ENCODE results near the gene CCDC157.

The CCDC157 gene

DNA sequence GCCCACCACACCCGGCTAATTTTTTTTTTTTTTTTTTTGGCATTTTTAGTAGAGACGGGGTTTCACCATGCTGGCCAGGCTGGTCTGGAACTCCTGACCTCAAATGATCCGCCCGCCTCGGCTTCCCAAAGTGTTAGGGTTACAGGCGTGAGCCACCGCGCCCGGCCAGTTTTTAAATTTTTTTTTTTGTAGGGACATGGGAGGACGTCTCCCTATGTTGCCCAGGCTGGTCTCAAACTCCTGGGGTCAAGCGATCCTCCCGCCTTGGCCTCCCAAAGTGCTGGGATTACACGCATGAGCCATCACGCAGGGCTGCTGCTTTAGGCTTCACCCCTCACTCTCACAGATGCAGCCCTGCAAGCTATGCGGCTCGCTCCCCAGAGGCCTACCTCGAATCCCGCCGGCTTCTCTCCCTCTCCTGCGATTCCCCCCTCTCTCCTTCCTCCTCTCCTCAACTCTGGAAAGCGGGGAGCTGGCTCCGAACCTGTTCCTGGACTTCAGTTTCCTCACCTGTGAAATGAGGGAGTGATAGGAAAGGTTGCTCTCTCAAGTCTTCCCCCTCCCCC lies 926 bp downstream of the CCDC157 start:
- DNase-seq (ENCODE audit: low spot score), result no peak

DNA sequence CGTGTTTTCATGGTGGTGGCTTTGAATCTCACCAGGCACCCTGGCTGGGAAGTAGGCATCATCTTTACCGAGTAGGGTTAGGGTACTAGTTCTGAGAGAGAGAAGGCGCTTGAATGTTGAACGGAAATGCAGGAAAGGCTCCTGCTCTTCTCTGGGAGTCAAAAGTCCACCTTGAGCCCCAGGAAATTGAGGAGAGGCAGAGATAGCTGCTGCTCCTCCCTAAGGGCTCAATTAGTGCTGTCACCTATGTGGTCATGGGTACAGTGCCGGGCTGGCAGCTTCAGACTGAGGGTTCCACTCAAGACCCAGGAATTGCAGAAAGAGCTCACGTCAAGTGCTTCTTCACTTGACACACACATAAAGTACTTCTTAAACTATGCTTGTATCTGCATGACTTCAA lies 1.7 kb downstream of the CCDC157 start:
- no peak for DNase-seq (ENCODE audit: low spot score)

DNA sequence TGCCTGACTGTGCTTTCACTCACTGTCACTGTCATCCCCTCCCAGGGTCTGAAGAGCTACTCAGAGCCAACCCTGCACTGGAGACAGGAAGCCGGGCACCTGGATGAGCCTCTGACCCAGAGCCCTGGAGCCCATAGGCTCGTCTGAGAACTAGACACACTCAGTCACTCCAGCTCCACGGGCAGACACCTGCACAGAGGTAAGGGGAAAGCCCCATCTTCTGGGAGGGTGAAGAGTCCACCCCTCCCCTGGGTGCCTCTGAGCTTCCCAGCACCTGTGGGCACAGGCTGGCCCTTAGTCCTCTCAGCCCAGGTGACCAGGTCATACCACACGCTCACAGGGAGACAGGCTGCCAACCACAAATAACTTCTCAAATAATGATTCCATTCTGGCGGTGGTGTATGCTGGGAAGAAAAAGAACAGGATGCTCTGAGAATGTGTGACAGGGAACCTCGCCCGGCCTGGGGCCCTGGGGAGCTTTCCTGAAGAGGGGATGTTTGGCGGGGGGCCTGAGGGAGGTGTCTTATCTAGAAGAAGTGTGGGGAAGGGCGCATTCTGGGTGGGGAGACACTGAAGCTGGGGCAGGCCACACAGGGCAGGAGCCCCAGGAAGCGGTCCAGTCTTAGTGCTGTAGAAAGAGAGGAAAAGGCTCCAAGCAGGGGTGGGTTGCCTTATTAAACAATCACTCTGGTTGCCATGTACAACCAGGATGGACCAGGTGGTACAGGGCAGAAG lies 5.3 kb downstream of the CCDC157 start:
- no peak for DNase-seq (ENCODE audit: low spot score)

DNA sequence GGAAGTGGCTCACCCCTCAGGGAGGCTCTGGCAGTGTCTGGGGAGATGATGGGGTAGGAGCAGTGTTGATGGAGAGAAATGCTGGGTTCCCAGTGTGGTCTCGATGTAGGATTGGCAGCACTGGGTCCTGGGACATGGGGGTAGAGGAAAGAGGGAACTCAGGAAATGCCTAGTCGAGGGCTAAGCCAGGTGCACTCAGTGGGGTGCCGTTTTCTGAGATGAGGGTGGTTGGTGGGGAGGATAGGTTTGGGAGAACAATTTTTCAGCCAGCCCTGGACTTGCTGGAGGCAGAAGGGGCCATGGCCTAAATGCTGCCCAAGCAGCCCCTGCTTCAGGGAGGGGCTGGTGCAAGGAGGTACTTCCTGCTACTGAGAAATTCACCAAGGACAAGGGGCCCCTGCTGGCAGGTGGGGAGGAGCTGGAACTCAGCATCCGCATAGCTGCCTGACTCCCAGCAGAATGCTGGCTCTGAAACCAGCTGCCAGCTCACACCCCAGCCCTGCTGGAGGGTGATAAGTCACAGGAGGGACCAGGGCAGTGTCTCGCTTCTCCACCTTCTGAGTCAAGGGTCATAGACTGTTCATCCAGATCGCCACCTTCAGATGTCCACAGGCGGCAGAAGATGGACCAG lies 6.0 kb downstream of the CCDC157 start:
- DNase-seq (ENCODE audit: low spot score), result peak; percentile 79

- DNase-seq (ENCODE audit: low spot score), result no peak
Observed at GRCh38 chr22:30365891-30366290, 9.1 kb downstream of the CCDC157 start.

- no peak for DNase-seq (ENCODE audit: low spot score)
Observed at GRCh38 chr22:30368420-30368819, 11.6 kb downstream of the CCDC157 start.

- DNase-seq (ENCODE audit: low spot score), result no peak
Observed at GRCh38 chr22:30370641-30371230, 13.9 kb downstream of the CCDC157 start.

DNA sequence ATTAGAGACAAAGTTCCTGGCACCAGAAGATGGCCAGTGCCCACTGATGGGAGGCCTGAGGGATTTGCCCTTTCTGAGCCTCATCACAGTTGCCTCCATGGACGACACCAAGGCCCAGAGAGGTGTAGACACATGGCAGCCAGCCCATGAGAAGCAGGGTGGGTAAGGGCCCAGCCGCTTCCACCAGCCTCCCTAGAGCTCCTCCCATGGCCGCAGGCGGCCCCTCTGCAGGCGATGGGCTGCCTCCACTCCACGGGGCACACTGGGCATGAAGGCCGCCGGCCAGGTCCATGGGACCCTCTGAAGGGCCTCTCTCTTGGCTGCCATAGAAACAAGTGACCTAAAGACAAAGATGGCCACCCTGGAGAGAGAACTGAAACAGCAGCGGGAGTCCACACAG lies 14.5 kb downstream of the CCDC157 start:
- no peak for DNase-seq (ENCODE audit: low spot score)

GRCh38 chr22:30371981-30372380 lies 15.2 kb downstream of the CCDC157 start:
- no peak for DNase-seq (ENCODE audit: low spot score)

DNA sequence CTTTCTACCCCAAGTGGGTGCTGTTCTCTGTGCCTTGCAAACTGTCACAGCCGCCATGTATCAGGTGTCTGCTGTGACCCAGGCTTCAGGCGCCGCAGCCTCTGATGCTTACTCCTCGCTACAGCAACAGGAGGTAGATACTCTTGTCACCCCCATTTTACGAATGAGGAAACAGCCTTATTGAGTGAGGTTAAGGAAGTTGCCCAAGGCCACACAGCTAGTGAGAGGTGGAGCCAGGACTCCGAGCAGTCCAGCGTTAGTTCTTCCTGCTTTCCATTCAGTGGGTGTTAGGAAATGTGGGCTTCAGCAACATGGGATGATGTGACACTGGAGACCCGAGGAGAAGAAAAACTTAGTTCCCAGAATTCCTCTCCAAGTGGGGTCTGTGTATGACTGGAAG lies 16.1 kb downstream of the CCDC157 start:
- DNase-seq (ENCODE audit: low spot score), result no peak

DNA sequence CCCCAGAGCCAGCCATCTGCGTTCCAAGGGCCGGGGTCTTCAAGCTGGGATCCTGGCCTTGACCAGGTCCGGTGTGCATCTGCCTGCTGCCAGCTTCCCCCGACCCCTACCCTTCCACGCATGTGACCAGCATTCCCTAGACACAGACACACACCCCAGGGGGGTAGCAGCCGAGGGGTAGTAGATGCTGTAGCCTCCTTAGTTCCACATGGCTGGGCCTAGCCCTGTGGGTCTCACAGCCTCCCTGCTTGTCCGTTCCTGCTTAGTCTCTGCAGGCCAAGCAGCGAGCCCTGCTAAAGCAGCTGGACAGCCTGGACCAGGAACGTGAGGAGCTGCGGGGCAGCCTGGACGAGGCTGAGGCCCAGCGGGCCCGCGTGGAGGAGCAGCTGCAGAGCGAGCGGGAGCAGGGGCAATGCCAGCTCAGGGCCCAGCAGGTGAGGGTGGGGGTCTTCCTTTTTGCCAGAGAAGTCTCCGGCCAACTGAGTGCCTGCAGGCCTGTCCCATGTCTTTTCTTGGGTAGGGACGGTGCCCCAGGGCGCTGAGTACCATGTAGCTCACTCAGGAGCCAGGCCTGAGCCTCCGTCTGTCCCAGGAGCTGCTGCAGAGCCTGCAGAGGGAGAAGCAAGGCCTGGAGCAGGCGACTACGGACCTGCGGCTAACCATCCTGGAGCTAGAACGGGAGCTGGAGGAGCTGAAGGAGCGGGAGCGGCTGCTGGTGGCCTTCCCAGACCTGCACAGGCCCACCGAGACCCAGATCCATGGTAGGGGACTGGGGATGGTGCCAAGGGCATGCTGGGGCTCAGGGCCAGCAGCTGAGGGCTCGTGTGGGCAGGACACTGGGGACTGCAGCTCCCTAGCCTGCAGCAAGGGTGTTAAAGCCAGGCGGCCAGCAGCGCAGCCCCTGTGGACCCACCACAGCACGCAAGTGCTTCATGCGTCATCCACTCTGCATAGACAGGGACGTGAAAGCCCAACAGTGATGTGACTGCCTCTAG lies 16.8 kb downstream of the CCDC157 start:
- no peak for DNase-seq (ENCODE audit: low spot score)

GRCh38 chr22:30375312-30375849 lies 18.6 kb downstream of the CCDC157 start:
- no peak for DNase-seq (ENCODE audit: low spot score)

DNA sequence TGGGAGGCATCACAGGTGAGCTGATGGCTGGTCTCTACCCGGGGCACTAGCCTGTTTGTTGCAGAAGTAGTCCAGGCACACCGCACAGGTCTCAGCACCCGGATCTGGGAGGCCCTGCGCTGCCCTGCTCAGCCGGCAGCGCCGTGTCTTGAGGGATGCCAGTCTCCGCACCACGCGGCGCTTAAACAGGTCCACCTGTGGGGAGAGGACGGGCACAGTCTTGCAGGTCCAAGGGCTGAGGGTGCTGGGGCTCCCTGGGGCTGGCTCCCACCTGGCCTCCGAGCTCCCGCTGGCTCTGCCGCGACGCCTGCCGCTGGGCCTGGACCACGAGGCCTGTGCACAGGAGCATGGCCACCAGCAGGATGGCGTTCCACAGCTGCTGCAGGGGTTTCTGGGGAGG lies 23.2 kb downstream of the CCDC157 start:
- DNase-seq (ENCODE audit: low spot score), result no peak

GRCh38 chr22:30381264-30381663 lies 24.5 kb downstream of the CCDC157 start:
- no peak for DNase-seq (ENCODE audit: low spot score)

GRCh38 chr22:30382340-30382739 lies 25.5 kb downstream of the CCDC157 start:
- DNase-seq (ENCODE audit: low spot score), result no peak

DNA sequence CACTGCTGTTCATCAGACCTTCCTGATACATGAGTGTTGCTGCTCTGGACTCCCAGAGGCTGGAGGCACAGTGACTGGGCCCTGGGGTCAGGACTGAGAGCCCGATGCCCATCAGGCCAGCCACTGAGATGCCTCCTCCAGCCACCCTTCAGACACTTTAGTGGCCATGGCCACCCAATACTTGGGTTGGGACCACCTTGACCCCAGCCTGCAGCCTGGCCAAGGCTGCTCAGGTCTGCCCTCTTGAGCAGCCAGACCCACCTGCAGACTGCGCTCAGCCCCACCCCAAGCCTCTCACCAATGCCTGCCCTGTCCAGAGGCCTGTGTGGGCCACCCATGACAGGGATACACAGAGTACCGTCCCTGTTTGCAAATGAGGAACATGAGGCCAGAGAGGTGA lies 26.3 kb downstream of the CCDC157 start:
- DNase-seq (ENCODE audit: low spot score), result no peak

DNA sequence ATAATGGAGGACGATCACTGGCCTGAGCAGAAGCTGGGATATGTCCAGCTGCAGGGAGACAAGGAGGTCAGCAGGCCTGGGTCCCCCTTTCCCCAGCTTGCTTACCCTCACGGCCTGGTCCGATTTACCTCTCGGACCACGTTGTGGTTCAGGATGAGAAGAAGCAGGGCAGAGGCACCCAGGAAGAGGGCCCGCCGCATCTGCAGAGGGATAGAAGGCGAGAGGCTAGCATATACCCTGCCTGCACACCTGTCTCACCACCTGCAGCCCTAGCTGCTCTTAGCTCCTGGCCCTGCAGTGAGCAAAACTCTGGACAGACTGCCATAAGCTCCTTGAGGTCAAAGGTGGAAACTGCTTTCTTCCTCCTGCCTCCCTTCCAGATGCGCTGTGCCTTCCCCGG lies 29.1 kb downstream of the CCDC157 start:
- no peak for DNase-seq (ENCODE audit: low spot score)

- no peak for DNase-seq (ENCODE audit: low spot score)
Observed at GRCh38 chr22:30386608-30386959, 29.8 kb downstream of the CCDC157 start.

DNA sequence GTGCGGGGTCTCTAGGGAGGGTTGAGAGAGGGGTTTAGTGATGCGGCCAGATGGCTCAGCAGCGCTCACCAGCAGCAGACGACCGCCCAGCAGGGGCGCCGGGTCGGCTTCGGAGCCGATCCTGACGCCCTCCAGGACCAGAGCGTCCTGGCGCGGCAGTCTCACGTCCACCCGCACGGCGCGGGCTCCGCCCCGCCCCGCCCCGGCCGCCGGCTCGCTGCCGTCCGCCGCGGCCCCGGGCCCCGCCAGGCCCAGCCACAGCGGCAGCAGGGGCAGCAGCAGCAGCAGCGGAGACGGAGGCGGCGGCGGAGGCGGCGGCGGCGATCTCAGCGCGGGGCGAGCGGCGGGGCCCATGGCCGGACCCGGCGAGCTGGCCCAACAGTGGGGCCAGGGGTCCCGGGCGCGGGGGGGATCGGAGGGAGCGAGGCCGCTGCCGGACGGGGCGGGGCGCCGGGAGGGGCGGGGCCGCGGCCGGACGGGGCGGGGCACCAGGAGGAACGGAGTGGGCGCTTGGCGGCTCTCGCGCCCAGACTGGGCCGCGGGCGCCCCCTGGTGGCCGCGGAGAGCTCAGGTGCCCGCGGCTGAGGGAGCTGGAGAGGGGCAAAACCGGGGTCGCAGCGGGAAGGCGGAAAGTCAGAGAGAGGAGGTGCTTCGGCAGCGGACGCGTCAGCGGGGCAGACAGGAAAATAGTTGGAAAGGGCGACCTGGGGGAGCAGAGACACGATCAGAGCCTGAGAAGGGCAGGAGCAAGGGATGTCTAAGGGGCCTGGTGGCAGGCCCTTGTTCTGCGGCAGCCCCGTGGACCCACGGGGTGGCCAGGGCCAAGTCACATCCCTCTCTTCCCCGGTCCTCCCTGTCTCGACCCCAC lies 30.4 kb downstream of the CCDC157 start, which contains the start of gene RNF215:
Gene RNF215 (minus strand): TSS at position 452 of the 868 bp plus-strand sequence. CDS start 98 bp downstream, at position 354.
- DNase-seq (ENCODE audit: low spot score), result peak; percentile 90

GRCh38 chr22:30390974-30391691 lies 34.3 kb downstream of the CCDC157 start:
- peak; percentile 90 for DNase-seq (ENCODE audit: low spot score)
